ENCODE results near the gene EYA2. TPM values are rescaled to one million over a fixed set of nuclear protein-coding genes. Genes with fewer than 3 reads are reported as not detected.

Gene EYA2
- total RNA-seq, 1 donor = 17.7 TPM

DNA sequence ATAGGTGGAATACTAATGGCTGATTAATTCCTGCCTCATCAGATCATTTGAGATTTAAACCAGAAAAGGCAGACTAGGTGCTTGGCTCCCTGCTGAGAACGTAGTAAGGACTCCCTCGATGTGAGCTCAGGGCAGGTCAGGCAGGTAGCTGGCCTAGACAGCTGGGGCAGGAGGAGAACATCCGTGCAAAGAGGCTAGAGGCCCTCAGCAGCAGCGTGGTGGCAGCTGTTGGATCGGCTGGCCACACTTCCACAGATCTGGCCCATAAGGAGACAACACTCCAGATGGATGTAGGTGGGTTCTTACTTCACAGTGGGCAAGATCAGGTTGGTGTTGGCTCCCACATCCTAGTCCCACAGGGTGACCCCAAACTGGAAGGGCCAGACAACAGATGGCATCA lies 38.5 kb downstream of the EYA2 start:
- Histone ChIP-seq H3K27ac (ENCODE audit: low read depth, low read length) (no peak overlapping the region), H3K4me2 (ENCODE audit: insufficient read depth, low read length) (no peak overlapping the region), H3K4me3 (ENCODE audit: insufficient read depth, low read length) (no peak overlapping the region), H3K9me3 (ENCODE audit: low read depth, low read length) (no peaks in the 10 kb centered on the region), H3K79me2 (ENCODE audit: insufficient read depth, low read length) (no peaks in the 10 kb centered on the region), H4K20me1 (ENCODE audit: insufficient read depth, low read length) (no peaks in the 10 kb centered on the region), H3K36me3 (ENCODE audit: insufficient read depth, low read length) (no peaks in the 10 kb centered on the region), H3K27me3 (ENCODE audit: insufficient read depth, low read length) (no peaks in the 10 kb centered on the region), H3K4me1 (ENCODE audit: insufficient read depth, low read length) (peaks cover 15% of the 10 kb centered on the region), H2AFZ (ENCODE audit: low read length) (no peak overlapping the region)
- TF ChIP-seq, protein P1, sequence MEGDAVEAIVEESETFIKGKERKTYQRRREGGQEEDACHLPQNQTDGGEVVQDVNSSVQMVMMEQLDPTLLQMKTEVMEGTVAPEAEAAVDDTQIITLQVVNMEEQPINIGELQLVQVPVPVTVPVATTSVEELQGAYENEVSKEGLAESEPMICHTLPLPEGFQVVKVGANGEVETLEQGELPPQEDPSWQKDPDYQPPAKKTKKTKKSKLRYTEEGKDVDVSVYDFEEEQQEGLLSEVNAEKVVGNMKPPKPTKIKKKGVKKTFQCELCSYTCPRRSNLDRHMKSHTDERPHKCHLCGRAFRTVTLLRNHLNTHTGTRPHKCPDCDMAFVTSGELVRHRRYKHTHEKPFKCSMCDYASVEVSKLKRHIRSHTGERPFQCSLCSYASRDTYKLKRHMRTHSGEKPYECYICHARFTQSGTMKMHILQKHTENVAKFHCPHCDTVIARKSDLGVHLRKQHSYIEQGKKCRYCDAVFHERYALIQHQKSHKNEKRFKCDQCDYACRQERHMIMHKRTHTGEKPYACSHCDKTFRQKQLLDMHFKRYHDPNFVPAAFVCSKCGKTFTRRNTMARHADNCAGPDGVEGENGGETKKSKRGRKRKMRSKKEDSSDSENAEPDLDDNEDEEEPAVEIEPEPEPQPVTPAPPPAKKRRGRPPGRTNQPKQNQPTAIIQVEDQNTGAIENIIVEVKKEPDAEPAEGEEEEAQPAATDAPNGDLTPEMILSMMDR (IDR thresholded peaks at IDR 0.05; ENCODE audit: extremely low read depth, low read depth, low read length) = no peak
- DNase-seq (ENCODE audit: insufficient read length, low spot score, missing footprints) = no peak

DNA sequence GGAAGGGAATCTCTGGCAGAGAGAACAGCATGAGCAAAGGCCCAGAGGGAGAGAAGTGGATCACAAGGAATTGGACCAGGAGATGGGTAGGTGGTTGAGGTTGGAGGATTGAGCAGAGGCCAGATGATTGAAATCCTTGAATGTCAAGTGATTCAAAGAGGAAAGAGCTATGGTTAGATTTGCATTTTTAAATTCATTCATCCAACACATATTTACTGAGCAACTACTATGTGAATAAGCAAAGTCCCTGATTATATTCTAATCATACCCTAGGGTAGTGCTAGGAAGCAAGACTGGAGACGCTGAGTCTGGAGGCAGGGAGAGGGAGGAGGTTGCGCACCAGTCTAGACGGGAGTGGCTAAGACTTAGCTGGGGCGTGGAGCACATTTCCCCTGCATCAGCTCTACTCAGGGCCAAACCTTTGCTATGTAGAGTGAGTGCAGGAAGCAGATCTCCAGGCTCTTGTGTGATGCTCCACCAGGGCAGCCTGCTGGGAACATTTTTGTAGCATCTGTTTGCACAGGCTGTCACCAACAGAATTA lies 40.2 kb downstream of the EYA2 start:
- Histone ChIP-seq H3K4me1 (ENCODE audit: insufficient read depth, low read length) (peaks cover 9% of the 10 kb centered on the region), H3K27ac (ENCODE audit: low read depth, low read length) (no peak overlapping the region), H3K79me2 (ENCODE audit: insufficient read depth, low read length) (no peaks in the 10 kb centered on the region), H3K36me3 (ENCODE audit: insufficient read depth, low read length) (no peaks in the 10 kb centered on the region), H4K20me1 (ENCODE audit: insufficient read depth, low read length) (no peaks in the 10 kb centered on the region), H2AFZ (ENCODE audit: low read length) (no peak overlapping the region), H3K27me3 (ENCODE audit: insufficient read depth, low read length) (no peaks in the 10 kb centered on the region), H3K4me3 (ENCODE audit: insufficient read depth, low read length) (no peak overlapping the region), H3K9me3 (ENCODE audit: low read depth, low read length) (no peaks in the 10 kb centered on the region), H3K4me2 (ENCODE audit: insufficient read depth, low read length) (no peak overlapping the region)
- TF ChIP-seq, protein P1 (IDR thresholded peaks at IDR 0.05; ENCODE audit: extremely low read depth, low read depth, low read length) = no peak
- DNase-seq (ENCODE audit: insufficient read length, low spot score, missing footprints) = peak; percentile 58

DNA sequence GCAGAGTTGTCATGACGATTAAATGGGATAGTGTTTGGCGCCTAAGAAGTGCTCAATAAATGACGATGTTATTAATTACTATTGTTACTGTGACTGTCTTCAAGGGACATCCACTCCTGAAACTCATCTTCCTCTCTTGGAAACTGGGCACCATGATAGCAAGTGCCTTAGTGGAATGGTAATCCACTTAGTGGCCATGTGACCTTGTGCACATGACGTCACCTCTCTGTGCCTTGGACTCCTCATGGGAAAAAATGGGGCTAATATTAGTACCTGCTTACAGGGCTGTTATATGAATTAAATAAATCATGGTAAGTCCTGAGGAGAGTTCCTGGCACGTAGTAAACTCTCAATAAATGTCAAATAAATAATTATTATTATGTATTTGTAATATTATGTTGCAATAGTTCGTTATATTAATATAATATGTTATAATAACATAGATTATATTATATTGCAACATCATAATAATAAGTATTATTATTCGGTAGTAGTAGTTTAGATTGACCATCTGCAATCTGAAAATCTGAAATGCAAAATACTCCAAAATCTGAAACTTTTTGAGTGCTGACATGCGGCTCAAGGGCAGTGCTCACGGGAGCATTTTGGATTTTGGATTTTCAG lies 40.9 kb downstream of the EYA2 start:
- peaks cover 9% of the 10 kb centered on the region for H3K4me1 ChIP-seq (ENCODE audit: insufficient read depth, low read length)
- no peak overlapping the region for H3K4me3 ChIP-seq (ENCODE audit: insufficient read depth, low read length)
- no peaks in the 10 kb centered on the region for H4K20me1 ChIP-seq (ENCODE audit: insufficient read depth, low read length)
- no peak overlapping the region for H3K27ac ChIP-seq (ENCODE audit: low read depth, low read length)
- TF ChIP-seq, protein P1 (IDR thresholded peaks at IDR 0.05; ENCODE audit: extremely low read depth, low read depth, low read length) = no peak
- no peak overlapping the region for H2AFZ ChIP-seq (ENCODE audit: low read length)
- no peaks in the 10 kb centered on the region for H3K9me3 ChIP-seq (ENCODE audit: low read depth, low read length)
- no peaks in the 10 kb centered on the region for H3K79me2 ChIP-seq (ENCODE audit: insufficient read depth, low read length)
- DNase-seq (ENCODE audit: insufficient read length, low spot score, missing footprints) = no peak
- H3K27me3 ChIP-seq (ENCODE audit: insufficient read depth, low read length) = no peaks in the 10 kb centered on the region
- H3K36me3 ChIP-seq (ENCODE audit: insufficient read depth, low read length) = no peaks in the 10 kb centered on the region
- no peak overlapping the region for H3K4me2 ChIP-seq (ENCODE audit: insufficient read depth, low read length)

DNA sequence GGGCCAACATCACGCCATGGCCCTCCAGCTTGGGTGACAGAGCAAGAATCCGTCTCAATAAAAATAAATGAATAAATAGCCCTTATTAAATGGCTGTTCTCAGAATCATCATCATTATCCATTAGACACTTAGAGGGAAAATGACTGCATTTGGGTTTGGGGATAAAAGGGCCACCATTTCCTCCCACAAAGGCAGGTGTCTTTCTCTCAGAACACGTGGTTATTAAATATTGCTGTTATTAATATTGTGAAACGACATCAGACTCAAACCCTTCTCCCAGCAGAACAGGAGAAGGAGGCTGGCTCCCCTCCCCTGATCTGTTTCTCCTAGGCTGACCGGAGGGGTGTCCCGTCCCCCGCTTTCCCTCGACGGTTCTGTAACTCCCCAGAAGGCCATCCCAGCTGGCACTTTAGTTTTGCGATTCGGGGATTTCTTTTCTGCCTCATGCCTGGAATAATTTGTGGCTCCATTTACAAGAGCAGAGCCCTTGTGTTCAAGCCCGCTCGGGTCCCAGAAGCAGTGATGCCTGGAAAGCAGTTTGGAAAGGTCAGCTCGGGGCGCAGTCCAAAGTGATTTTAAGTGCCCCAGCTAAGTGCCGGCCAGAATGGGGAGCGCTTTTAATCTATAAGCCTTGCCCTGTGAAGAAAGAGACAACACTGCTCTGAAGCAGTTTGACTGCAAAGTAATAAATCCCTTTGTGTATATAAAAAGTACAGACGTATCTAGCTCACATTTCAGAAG lies 41.9 kb downstream of the EYA2 start:
- H4K20me1 ChIP-seq (ENCODE audit: insufficient read depth, low read length) = no peaks in the 10 kb centered on the region
- TF ChIP-seq, protein P1 (IDR thresholded peaks at IDR 0.05; ENCODE audit: extremely low read depth, low read depth, low read length) = no peak
- no peaks in the 10 kb centered on the region for H3K79me2 ChIP-seq (ENCODE audit: insufficient read depth, low read length)
- no peak overlapping the region for H3K4me2 ChIP-seq (ENCODE audit: insufficient read depth, low read length)
- no peak overlapping the region for H3K4me3 ChIP-seq (ENCODE audit: insufficient read depth, low read length)
- DNase-seq (ENCODE audit: insufficient read length, low spot score, missing footprints) = no peak
- H3K36me3 ChIP-seq (ENCODE audit: insufficient read depth, low read length) = no peaks in the 10 kb centered on the region
- H3K27ac ChIP-seq (ENCODE audit: low read depth, low read length) = no peak overlapping the region
- H3K4me1 ChIP-seq (ENCODE audit: insufficient read depth, low read length) = peaks cover 6% of the 10 kb centered on the region
- H2AFZ ChIP-seq (ENCODE audit: low read length) = no peak overlapping the region
- H3K9me3 ChIP-seq (ENCODE audit: low read depth, low read length) = no peaks in the 10 kb centered on the region
- no peaks in the 10 kb centered on the region for H3K27me3 ChIP-seq (ENCODE audit: insufficient read depth, low read length)
